COLO829 (cell line): Measurements from ENCODE around the gene UFD1.
"Not testable (repeated sequence)": the region's sequence is repeated elsewhere in the genome, so short reads cannot be mapped to it uniquely, and the experiment has no call there.

Source experiments
- DNase-seq: peaks from one replicate; pipeline ENCODE4 v3.0.0; 2012; ENCODE audit warnings: low spot score

The UFD1 gene

GRCh38 chr22:19448739-19449421 lies 30.1 kb downstream of the UFD1 start:
- DNase-seq: no peak

- DNase-seq: peak; percentile 87
Measured at GRCh38 chr22:19448076-19448607, 30.9 kb downstream of the UFD1 start.

- peak; percentile 97 for DNase-seq
Measured at GRCh38 chr22:19447330-19448075, 31.5 kb downstream of the UFD1 start, which contains the start of gene C22orf39. C22orf39 (minus strand) TSS chr22:19447711; CDS start chr22:19447688, 23 bp downstream.

GRCh38 chr22:19446603-19447329 lies 32.2 kb downstream of the UFD1 start:
- peak; percentile 45 for DNase-seq

- not testable (repeated sequence) for DNase-seq
Measured at GRCh38 chr22:19445279-19445982, 33.6 kb downstream of the UFD1 start.

- no peak for DNase-seq
Measured at GRCh38 chr22:19443544-19444211, 35.3 kb downstream of the UFD1 start.

GRCh38 chr22:19442166-19442565 lies 36.8 kb downstream of the UFD1 start:
- no peak for DNase-seq

GRCh38 chr22:19440411-19441195 lies 38.4 kb downstream of the UFD1 start:
- DNase-seq: no peak

GRCh38 chr22:19438298-19438697 lies 40.7 kb downstream of the UFD1 start:
- DNase-seq: no peak

GRCh38 chr22:19436444-19437161 lies 42.4 kb downstream of the UFD1 start:
- DNase-seq: not testable (repeated sequence)

- no peak for DNase-seq
Measured at GRCh38 chr22:19434829-19435580, 44.0 kb downstream of the UFD1 start.

GRCh38 chr22:19434401-19434800 lies 44.6 kb downstream of the UFD1 start:
- DNase-seq: no peak

- peak; percentile 96 for DNase-seq
Measured at GRCh38 chr22:19432133-19432851, 46.7 kb downstream of the UFD1 start, which contains the start of gene MRPL40. MRPL40 (plus strand) TSS chr22:19432545; CDS start chr22:19432555, 10 bp downstream.

- peak; percentile 70 for DNase-seq
Measured at GRCh38 chr22:19431649-19432132, 47.3 kb downstream of the UFD1 start, which contains the start of gene HIRA. HIRA (minus strand) TSS chr22:19431733; CDS start chr22:19431476, 257 bp downstream.

- no peak for DNase-seq
Measured at GRCh38 chr22:19430890-19431541, 48.0 kb downstream of the UFD1 start.

GRCh38 chr22:19429950-19430889 lies 48.8 kb downstream of the UFD1 start:
- DNase-seq: no peak
